Memory B cell (primary cell): ENCODE measurements around the gene SLC1A7.

Experiments used
- ATAC-seq: fragments of 150-1000 bp; cut with Tn5 transposase; 2 replicates; pipeline ENCODE4 v1.10.0; 2021; ENCODE audit warnings: low read depth, mild to moderate bottlenecking, moderate library complexity
- DNase-seq, 2 donors: peaks; one replicate each; pipeline ENCODE4 v3.0.0; 2022; ENCODE audit warnings: low spot score in 2 of 2
- H3K27ac Mint-ChIP-seq: one replicate; pipeline ENCODE4 v1.8.0; 2022; ENCODE audit warnings: mild to moderate bottlenecking, moderate library complexity, mixed read lengths
- H3K27me3 Mint-ChIP-seq: one replicate; pipeline ENCODE4 v1.8.0; 2022; ENCODE audit warnings: mixed read lengths
- H3K36me3 Mint-ChIP-seq: one replicate; pipeline ENCODE4 v1.8.0; 2022; ENCODE audit warnings: mild to moderate bottlenecking, mixed read lengths
- H3K4me1 Mint-ChIP-seq: one replicate; pipeline ENCODE4 v1.8.0; 2022; ENCODE audit warnings: mixed read lengths
- H3K4me3 Mint-ChIP-seq: one replicate; pipeline ENCODE4 v1.8.0; 2022; ENCODE audit warnings: mild to moderate bottlenecking, moderate library complexity, mixed read lengths
- H3K9me3 Mint-ChIP-seq: one replicate; pipeline ENCODE4 v1.8.0; 2022; ENCODE audit warnings: mixed read lengths

The SLC1A7 gene

DNA sequence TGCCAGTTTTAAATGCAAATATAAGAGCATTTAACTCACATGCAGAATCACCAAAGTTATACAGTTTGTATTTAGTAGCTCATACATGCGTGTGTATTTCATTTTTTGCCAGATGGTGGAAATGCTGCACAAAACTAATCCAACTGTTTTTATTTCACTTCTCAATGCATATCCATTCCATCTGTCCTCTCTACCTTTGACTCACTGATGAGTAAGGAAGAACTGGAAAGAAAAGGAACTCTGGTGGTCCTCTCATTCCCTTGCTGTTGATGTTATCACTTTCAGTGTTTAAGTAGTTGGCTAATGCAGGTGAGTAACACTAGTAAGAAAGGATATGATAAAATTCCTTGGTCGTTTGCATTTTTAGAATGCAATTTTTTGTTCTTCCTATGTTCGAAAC, 5.7 kb upstream of the SLC1A7 start:
- ATAC-seq: no peak
- H3K4me3 Mint-ChIP-seq: no peak overlapping the region
- no peak overlapping the region for H3K27ac Mint-ChIP-seq
- no peaks in the 10 kb centered on the region for H3K36me3 Mint-ChIP-seq
- H3K4me1 Mint-ChIP-seq: no peaks in the 10 kb centered on the region
- H3K27me3 Mint-ChIP-seq: peaks cover 4% of the 10 kb centered on the region
- no peak for DNase-seq
- H3K9me3 Mint-ChIP-seq: no peaks in the 10 kb centered on the region

DNA sequence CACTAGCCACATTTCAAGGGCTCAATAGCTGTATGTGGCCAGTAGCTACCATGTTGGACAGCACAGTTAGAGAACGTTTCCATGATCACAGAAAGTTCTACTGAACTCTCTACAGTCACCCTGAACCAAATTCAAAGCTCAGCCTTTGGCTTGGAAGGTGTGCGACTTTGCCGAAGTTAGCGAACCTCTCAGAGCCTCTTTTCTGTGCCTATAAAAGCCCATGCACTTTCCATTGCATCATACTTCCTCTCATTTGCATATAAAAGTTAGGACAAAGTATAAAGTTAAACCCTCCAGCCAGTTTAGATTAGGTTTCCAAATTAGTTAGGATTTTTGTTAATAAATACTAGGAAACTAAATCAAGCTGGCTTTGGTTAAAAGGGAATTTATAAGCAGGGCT, 4.7 kb upstream of the SLC1A7 start:
- Mint-ChIP-seq H3K4me3 (no peak overlapping the region), H3K36me3 (no peaks in the 10 kb centered on the region), H3K9me3 (no peaks in the 10 kb centered on the region), H3K27ac (no peak overlapping the region), H3K4me1 (no peaks in the 10 kb centered on the region), H3K27me3 (peaks cover 4% of the 10 kb centered on the region)
- ATAC-seq (no peak), DNase-seq (no peak)

DNA sequence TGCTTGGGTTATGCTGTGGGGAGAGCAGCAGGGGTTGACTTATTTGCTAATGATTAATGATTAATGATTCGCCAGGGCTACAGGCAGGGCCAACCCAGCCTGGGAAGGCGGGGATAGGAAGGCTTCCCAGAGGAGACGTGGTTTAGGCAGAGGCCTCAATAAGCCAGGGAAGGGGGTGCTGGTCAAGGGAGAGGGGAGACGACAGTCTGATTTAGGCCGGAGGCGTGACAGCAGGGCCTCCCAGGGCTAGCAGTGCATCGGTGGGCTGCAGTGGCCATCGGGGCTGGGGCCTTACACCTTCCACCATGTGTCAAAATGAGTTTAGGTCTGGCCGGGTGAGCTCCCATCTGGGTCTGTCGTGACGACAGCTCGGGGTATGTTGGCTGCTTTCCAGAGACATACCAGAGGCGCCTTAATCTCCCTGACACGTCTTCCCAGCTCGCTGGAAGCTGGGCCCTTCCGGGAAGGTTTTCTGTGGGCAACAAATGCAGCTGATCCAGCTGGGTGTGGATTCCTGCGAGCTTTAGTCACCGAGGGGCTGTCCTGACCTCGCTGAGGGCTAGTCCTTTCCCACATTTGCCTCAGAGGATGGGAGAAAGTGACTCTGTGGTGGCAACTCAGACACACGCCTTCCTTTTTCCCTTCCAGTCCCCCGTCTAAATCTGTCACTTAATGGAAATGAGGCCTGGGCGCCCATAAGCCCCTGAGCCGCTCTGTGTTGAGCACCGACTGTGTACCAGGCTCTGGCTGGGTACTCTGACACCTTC, 3.7 kb upstream of the SLC1A7 start:
- Mint-ChIP-seq H3K27ac (no peak overlapping the region), H3K9me3 (no peaks in the 10 kb centered on the region), H3K4me3 (no peak overlapping the region), H3K4me1 (no peaks in the 10 kb centered on the region), H3K27me3 (peaks cover 6% of the 10 kb centered on the region), H3K36me3 (no peaks in the 10 kb centered on the region)
- no peak for DNase-seq
- no peak for ATAC-seq

DNA sequence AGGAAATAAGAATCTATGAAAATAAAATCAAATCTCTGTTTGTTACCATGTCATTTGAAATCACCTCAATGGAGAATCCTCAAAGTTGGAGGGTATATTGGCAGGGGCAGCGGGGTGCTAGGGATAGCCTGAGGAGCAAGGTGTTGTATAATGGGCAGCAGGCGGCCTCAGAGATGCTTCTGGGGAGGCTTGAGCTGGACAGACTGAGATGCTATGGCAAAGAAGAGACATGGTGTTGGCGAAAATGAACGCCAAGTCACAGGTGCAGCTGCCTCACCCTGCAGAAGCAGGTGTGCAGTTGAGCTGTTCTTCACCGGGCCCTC, 3.1 kb upstream of the SLC1A7 start:
- no peak for DNase-seq
- H3K36me3 Mint-ChIP-seq: no peaks in the 10 kb centered on the region
- H3K4me3 Mint-ChIP-seq: no peak overlapping the region
- no peak for ATAC-seq
- H3K4me1 Mint-ChIP-seq: no peaks in the 10 kb centered on the region
- no peaks in the 10 kb centered on the region for H3K9me3 Mint-ChIP-seq
- H3K27ac Mint-ChIP-seq: no peak overlapping the region
- H3K27me3 Mint-ChIP-seq: peaks cover 8% of the 10 kb centered on the region

DNA sequence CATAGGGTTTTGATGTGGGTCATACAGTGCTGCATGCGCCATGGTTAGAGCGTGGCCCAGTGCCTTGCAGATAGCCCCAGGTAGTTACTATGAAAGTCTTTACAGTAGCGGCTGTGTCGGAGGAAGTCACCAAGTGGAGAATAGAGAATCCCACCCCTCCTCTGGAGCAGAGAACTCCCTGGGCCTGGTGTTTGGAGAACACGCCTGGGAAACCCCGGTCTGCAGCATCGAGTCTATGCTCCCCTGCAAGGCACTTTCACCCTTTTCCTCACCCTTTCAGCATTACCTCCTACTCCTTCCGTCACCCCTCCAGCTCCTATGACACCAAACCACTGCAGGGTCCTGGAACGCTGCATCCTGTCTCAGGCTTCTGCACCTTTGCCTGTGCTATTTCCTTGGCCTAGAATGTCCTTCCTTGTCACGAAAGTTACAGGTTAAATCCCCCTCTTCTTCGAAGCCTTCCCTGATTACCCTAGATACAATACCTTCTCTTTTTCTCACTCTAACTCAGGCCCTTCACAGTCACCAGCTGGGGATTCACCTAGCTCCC, 2.7 kb upstream of the SLC1A7 start:
- no peaks in the 10 kb centered on the region for H3K9me3 Mint-ChIP-seq

DNA sequence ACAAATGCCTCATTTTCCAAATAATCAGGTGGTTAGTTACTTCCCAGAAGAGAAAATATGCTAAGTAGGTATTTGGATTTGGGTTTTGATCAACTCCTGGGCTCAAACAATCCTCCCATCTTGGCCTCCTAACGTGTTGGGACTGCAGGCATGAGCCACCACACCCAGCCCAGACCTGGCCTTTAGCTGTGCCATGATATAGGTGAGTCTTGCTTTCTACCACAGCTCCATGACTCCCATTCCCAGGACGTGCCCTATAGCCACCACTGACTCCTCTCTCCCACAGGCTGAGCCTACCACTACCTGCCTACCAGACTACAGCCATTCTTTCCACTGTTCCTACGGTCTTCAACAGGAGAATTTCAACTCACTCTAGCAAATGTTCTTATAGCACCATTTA, 1.8 kb upstream of the SLC1A7 start:
- DNase-seq: no peak
- Mint-ChIP-seq H3K27ac (no peak overlapping the region), H3K36me3 (no peaks in the 10 kb centered on the region), H3K9me3 (no peaks in the 10 kb centered on the region), H3K4me1 (no peaks in the 10 kb centered on the region), H3K4me3 (no peak overlapping the region), H3K27me3 (peaks cover 8% of the 10 kb centered on the region)
- no peak for ATAC-seq

More for the DNA sequence above, 2.7 kb upstream of the SLC1A7 start:
- Mint-ChIP-seq H3K27ac (no peak overlapping the region), H3K4me1 (no peaks in the 10 kb centered on the region), H3K27me3 (peaks cover 8% of the 10 kb centered on the region), H3K4me3 (no peak overlapping the region), H3K36me3 (no peaks in the 10 kb centered on the region)
- ATAC-seq (no peak), DNase-seq (no peak)

DNA sequence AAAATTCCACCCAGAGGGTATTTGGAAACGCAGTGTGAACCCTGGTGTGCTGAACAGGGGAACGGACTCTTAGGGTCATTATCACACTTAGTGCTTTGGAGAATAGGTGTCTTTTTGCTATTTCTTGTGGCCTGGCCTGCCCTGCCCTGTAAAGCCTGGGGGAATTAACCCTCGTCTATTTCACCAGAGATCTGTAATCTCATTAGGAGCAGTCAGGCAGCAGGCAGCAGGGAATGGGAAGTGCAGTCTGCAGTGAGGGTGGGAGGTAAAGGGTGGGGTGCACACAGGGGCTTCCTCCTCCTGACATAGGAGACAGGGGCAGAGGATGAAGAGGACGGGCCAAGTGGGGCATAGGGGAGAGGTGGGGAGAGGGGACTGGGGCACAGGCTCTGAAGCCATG, 1.1 kb upstream of the SLC1A7 start:
- Mint-ChIP-seq H3K4me1 (no peaks in the 10 kb centered on the region), H3K9me3 (peaks cover 3% of the 10 kb centered on the region), H3K27ac (no peak overlapping the region), H3K36me3 (no peaks in the 10 kb centered on the region), H3K4me3 (no peak overlapping the region), H3K27me3 (peaks cover 8% of the 10 kb centered on the region)
- ATAC-seq (no peak), DNase-seq (no peak)

DNA sequence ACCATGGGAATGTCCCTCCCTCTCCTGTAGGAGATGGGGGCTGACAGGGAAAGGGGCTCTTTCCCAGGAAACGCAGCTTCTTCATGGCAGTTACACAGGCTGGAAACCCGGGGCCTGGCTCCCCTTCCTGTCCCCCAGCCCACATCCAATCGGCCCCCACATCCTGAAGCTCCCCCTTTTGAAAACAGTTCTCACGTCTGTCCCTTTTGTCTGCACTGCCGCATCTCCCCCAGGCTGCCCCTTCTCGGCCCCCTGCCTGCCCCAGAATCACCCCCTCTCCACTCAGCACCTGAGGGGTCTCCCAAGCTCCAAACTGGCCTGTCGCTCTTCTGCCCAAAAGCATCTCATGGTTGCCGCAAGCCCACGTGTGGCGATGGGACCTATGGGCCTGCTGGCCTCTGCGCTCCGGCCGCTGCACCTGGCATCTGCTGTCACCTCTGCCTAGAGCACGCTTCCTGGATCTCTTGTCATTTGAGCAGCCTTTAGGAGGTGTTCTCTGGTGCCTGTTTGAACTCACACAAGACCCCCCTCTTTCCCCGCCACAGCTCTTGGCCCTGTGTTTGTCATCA, 867 bp downstream of the SLC1A7 start:
- ATAC-seq: no peak
- Mint-ChIP-seq H3K9me3 (peaks cover 10% of the 10 kb centered on the region), H3K4me3 (no peak overlapping the region), H3K27ac (no peak overlapping the region), H3K27me3 (peaks cover 8% of the 10 kb centered on the region), H3K36me3 (peaks cover 7% of the 10 kb centered on the region), H3K4me1 (no peaks in the 10 kb centered on the region)
- no peak for DNase-seq

DNA sequence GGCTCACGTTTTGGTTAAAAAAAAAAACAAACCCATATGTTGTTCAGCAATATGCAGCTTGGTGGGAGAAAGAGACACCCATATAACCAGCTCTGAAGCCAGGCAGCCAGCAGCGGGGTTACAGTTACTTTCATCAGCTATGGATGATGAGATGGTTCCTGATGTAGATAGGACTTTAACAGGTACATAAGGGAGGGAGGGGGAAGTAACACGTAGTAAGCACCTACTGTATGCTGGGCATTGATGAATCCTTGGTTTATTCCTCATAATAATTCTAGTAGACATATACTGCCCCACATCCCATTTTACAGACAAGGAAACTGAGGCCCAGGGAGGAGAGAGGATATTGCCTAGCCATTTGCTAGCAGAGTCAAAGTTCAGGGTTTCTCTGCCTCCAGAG, 2.0 kb downstream of the SLC1A7 start:
- Mint-ChIP-seq H3K27ac (no peak overlapping the region), H3K27me3 (peaks cover 8% of the 10 kb centered on the region), H3K4me1 (no peaks in the 10 kb centered on the region), H3K36me3 (peaks cover 7% of the 10 kb centered on the region), H3K9me3 (peaks cover 10% of the 10 kb centered on the region), H3K4me3 (no peak overlapping the region)
- ATAC-seq (no peak), DNase-seq (no peak)

DNA sequence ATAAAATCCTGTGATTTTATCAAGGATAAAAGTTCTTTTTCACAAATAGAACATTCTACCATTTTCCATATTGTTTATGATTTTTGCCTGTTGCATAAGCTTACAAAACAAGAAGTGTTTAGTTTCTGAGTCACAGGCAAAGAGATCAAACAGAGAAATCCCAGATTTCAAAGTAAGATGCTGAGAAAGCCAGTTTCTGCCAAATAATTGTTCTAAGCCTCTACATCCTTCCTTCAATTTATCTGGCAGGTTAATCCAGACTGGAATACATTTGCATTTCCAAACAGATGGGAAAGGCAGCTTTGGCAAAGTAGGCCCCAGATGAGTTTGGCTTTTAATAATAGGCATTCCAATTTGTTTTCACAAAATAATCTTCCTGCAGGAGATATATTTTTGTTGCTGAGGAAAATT, 2.5 kb downstream of the SLC1A7 start:
- ATAC-seq: no peak
- H3K36me3 Mint-ChIP-seq: peaks cover 7% of the 10 kb centered on the region
- peaks cover 8% of the 10 kb centered on the region for H3K27me3 Mint-ChIP-seq
- no peak overlapping the region for H3K4me3 Mint-ChIP-seq
- DNase-seq: no peak
- peaks cover 10% of the 10 kb centered on the region for H3K9me3 Mint-ChIP-seq
- H3K27ac Mint-ChIP-seq: no peak overlapping the region
- H3K4me1 Mint-ChIP-seq: no peaks in the 10 kb centered on the region

DNA sequence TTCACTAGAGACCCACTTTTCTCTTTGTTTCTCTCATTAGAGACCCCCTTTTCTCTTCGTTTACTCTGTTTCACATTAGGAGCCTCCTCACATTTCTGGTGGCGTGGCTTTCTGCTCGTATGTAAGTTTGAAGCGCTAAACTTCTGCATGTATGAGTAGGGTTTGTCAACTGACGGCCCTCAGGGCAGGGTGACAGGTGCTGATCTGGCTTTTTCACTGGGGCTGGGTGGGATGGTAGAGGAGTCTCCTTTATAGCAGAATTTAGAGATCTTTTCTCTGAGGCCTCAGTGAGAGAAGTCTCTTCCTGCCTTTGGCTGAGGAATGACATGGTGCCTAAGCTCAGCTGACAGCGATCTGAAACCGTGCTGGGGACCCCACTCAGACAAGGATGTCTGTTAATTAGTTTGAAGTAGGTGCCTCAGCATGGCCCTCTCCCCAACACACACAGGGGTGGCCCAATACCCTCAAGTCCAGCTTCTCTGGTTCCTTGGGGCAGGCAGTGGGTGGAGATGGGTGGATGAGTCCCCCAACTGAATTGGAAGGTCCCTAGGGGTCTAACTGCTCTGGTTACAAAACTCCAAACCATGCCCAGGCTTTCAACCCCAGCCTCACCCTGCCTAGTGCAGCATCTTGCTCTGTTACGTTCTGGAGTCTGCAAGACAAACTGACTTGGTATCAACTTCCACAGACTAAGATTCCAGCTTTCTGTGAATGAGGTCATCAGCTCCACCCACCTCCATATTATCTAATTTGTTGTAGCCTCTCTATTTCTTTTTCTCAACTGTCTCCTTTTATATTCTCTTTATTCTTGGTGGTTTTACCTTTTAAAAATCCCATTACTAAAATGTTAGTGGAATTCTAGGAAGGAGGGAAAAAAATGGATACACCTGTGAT, 3.2 kb downstream of the SLC1A7 start:
- no peak for ATAC-seq
- Mint-ChIP-seq H3K4me3 (no peak overlapping the region), H3K36me3 (peaks cover 7% of the 10 kb centered on the region), H3K4me1 (no peaks in the 10 kb centered on the region), H3K27ac (no peak overlapping the region), H3K27me3 (peaks cover 6% of the 10 kb centered on the region), H3K9me3 (peaks cover 10% of the 10 kb centered on the region)
- no peak for DNase-seq

DNA sequence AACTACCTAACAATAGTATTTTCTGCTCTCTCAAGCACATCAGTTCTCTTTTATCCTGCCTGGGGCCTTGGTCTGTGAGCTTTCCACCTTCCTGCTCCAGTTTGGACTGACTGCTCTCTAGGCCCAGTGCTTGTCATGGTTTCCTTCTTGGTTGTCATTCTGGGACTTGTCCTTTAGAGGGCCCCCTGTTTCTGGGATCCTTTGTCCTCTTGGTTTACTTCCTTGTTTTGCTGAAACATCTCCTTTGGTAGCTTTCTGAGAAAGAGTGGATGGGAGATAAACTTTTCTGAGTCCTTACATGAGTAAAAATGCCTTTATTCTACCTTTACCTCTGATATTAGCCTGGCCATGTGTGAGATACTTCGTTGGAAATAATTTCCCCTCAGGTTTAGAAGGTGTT, 4.7 kb downstream of the SLC1A7 start:
- Mint-ChIP-seq H3K4me3 (no peak overlapping the region), H3K4me1 (no peaks in the 10 kb centered on the region), H3K9me3 (peaks cover 10% of the 10 kb centered on the region), H3K36me3 (peaks cover 7% of the 10 kb centered on the region), H3K27ac (no peak overlapping the region), H3K27me3 (peaks cover 4% of the 10 kb centered on the region)
- ATAC-seq (no peak), DNase-seq (no peak)

DNA sequence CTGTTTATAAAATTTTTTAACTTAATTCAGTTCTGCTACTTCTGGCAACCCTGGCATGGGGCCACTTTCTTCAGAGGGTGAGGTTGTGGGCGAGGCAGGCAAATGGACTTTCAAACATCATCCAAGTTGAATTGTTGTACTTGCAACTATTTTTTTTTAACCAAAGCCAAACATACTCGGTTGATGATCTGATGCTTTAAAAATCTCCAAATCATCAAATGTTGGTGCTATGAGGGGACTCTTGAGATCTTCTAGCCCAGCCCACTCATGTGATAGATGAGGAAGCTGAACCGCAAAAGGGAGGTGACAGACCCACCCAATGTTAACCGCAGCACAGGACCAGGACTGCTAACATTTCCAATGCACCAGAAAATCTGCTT, 6.7 kb downstream of the SLC1A7 start:
- no peak overlapping the region for H3K4me3 Mint-ChIP-seq
- peaks cover 3% of the 10 kb centered on the region for H3K27me3 Mint-ChIP-seq
- peaks cover 10% of the 10 kb centered on the region for H3K9me3 Mint-ChIP-seq
- H3K27ac Mint-ChIP-seq: no peak overlapping the region
- ATAC-seq: no peak
- peaks cover 7% of the 10 kb centered on the region for H3K36me3 Mint-ChIP-seq
- DNase-seq: no peak
- no peaks in the 10 kb centered on the region for H3K4me1 Mint-ChIP-seq

DNA sequence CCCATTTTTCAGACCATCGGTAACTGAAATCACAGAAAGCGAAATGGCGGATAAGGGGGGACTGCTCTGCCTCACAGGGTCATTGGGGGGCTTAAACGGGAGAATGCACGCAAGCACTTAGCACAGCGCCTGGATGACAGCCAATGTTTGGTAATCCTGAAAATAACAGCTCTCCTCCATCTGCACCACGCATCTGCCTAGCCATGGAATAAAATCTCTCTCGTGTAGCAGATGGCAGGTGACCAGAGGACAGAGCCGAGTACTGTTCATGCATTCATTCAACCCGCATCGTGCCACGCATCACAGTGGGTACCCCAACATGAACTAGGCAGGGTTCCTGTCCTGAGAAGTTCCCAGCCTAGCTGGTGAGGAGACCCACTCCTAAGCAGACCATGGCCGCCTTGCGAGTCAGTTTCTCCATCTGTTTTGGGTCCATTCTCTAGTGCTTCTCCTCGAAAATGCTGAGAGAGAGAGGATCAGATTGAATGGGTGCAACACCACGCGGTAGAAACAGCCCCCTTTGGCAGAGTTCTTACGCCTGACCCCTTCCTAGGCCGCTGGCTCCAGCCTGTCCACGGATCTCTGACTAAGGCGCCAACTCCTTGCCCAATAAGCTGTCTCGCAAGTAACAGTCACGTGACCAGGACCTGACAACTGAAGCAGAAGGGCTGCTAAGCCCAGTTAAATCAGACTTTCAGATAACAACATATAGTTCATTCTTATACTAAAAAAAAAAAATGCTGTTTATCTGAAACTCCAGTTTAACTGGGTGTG, 7.3 kb downstream of the SLC1A7 start:
- H3K4me1 Mint-ChIP-seq: no peaks in the 10 kb centered on the region
- DNase-seq: no peak
- H3K36me3 Mint-ChIP-seq: peaks cover 7% of the 10 kb centered on the region
- H3K27me3 Mint-ChIP-seq: peaks cover 3% of the 10 kb centered on the region
- no peak overlapping the region for H3K27ac Mint-ChIP-seq
- no peak for ATAC-seq
- peaks cover 10% of the 10 kb centered on the region for H3K9me3 Mint-ChIP-seq
- no peak overlapping the region for H3K4me3 Mint-ChIP-seq
